Amniotic epithelial cell (primary cell): ENCODE measurements around the gene SGCG.
A peak's percentile ranks its signal among the peaks of the same experiment; 100 is the strongest.

ENCODE experiments used
- DNase-seq: peaks from one replicate; pipeline ENCODE4 v3.0.0-alpha.2; 2010; ENCODE audit warnings: low read depth

Gene SGCG

GRCh38 chr13:23330356-23330755 lies 149.6 kb downstream of the SGCG start:
- DNase-seq: no peak

GRCh38 chr13:23339225-23339624 lies 158.4 kb downstream of the SGCG start:
- DNase-seq: no peak

- no peak for DNase-seq
Measured at GRCh38 chr13:23344931-23345595, 164.3 kb downstream of the SGCG start.

GRCh38 chr13:23347601-23348000 lies 166.8 kb downstream of the SGCG start:
- DNase-seq: no peak

- no peak for DNase-seq
Measured at GRCh38 chr13:23348262-23349127, 167.7 kb downstream of the SGCG start.

- no peak for DNase-seq
Measured at GRCh38 chr13:23349161-23349897, 168.6 kb downstream of the SGCG start.

GRCh38 chr13:23350009-23350408 lies 169.2 kb downstream of the SGCG start:
- peak; percentile 27 for DNase-seq

- DNase-seq: no peak
Measured at GRCh38 chr13:23352161-23352560, 171.4 kb downstream of the SGCG start.

GRCh38 chr13:23354520-23354919 lies 173.7 kb downstream of the SGCG start:
- DNase-seq: no peak

- no peak for DNase-seq
Measured at GRCh38 chr13:23356368-23356767, 175.6 kb downstream of the SGCG start.

- DNase-seq: no peak
Measured at GRCh38 chr13:23357349-23357748, 176.6 kb downstream of the SGCG start.

- DNase-seq: no peak
Measured at GRCh38 chr13:23359882-23360281, 179.1 kb downstream of the SGCG start.

- no peak for DNase-seq
Measured at GRCh38 chr13:23365652-23366051, 184.9 kb downstream of the SGCG start.

GRCh38 chr13:23367907-23368306 lies 187.1 kb downstream of the SGCG start:
- DNase-seq: no peak

- DNase-seq: peak; percentile 81
Measured at GRCh38 chr13:23372264-23372906, 191.6 kb downstream of the SGCG start.
